ENCODE measurements around the gene RAD51B.

The RAD51B gene

GRCh38 chr14:68547305-68548193 is 728.0 kb downstream of the RAD51B start:
- no peak for DNase-seq

- DNase-seq, result peak; percentile 37 to 81
Measured at GRCh38 chr14:68548194-68549076, 728.9 kb downstream of the RAD51B start.

GRCh38 chr14:68550338-68550715 is 730.7 kb downstream of the RAD51B start:
- DNase-seq, result peak in 1 of 2 donors; percentile 14

- no peak for DNase-seq
Measured at GRCh38 chr14:68551045-68551683, 731.6 kb downstream of the RAD51B start.

GRCh38 chr14:68552075-68552474 is 732.5 kb downstream of the RAD51B start:
- no peak for DNase-seq

GRCh38 chr14:68552602-68553001 is 733.0 kb downstream of the RAD51B start:
- no peak for DNase-seq

GRCh38 chr14:68553311-68553710 is 733.7 kb downstream of the RAD51B start:
- no peak for DNase-seq

GRCh38 chr14:68554231-68554630 is 734.7 kb downstream of the RAD51B start:
- no peak for DNase-seq

GRCh38 chr14:68556253-68556652 is 736.7 kb downstream of the RAD51B start:
- DNase-seq, result no peak

GRCh38 chr14:68557648-68558047 is 738.1 kb downstream of the RAD51B start:
- no peak for DNase-seq

- no peak for DNase-seq
Measured at GRCh38 chr14:68558096-68558495, 738.5 kb downstream of the RAD51B start.

GRCh38 chr14:68559949-68560348 is 740.4 kb downstream of the RAD51B start:
- DNase-seq, result no peak

GRCh38 chr14:68561531-68562007 is 742.0 kb downstream of the RAD51B start:
- no peak for DNase-seq

- DNase-seq, result no peak
Measured at GRCh38 chr14:68562911-68563250, 743.3 kb downstream of the RAD51B start.

GRCh38 chr14:68563251-68564131 is 743.9 kb downstream of the RAD51B start:
- DNase-seq, result no peak

- DNase-seq, result no peak
Measured at GRCh38 chr14:68564191-68564825, 744.7 kb downstream of the RAD51B start.

GRCh38 chr14:68564826-68565759 is 745.5 kb downstream of the RAD51B start:
- no peak for DNase-seq

- no peak for DNase-seq
Measured at GRCh38 chr14:68566075-68566474, 746.5 kb downstream of the RAD51B start.

GRCh38 chr14:68568907-68569897 is 749.6 kb downstream of the RAD51B start:
- peak; percentile 51 to 67 for DNase-seq
